Measurements from ENCODE around the gene ACOX1.
A peak's percentile ranks its signal among the peaks of the same experiment; 100 is the strongest.
"Not testable (repeated sequence)": the region's sequence is repeated elsewhere in the genome, so short reads cannot be mapped to it uniquely, and the experiment has no call there.

ACOX1 gene

DNA sequence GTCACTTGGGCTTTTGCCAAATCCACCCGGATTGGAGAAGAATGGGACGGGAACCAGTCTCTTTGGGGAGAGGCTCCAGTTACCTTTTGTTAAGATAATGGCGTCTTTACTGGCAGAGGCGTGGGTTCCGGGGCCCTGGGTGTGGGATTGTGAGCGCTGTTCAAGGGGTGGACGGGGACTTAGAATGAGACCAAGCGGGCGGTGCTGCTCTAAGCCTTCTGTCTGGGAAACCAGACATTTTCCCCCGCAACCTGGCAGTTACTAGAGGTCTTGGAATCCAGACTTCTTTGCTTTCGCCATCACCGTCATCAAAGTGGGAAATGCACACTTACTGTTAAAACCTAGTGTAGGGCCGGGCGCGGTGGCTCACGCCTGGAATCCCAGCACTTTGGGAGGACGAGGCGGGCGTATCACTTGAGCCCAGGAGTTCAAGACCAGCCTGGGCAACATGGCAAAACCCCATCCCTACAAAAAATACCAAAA, 780 bp upstream of the ACOX1 start:
- no peak for DNase-seq

DNA sequence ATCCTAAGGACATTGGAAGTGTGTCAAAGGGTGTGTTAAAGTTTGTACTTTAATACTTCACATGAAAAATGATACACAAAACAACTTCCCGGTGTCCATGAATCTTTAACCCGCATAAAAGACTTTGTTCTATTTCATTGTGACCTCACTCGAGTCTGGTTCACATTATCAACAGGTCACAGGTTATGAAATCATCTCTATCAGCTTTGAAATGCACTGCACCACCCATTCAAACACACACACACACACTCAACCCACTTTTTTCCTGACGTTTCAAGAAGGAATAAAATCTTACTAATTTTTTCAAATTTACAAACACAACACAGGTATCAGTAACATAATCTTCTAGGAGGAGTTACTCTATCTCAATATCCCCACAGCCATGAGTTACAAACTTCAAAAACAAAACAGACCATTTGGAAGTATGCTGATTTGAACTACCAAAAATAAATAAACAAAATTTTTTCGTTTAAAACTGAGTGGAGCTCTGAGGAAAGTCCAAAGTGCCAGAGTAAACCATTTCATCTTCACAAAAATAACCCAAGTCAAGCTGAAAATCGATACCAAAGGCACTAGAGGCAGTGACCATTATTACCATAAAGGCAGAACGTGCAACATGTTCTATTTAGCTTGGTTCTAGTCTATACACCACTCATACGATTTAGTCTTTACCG, 2.7 kb downstream of the ACOX1 start:
- DNase-seq, result no peak

DNA sequence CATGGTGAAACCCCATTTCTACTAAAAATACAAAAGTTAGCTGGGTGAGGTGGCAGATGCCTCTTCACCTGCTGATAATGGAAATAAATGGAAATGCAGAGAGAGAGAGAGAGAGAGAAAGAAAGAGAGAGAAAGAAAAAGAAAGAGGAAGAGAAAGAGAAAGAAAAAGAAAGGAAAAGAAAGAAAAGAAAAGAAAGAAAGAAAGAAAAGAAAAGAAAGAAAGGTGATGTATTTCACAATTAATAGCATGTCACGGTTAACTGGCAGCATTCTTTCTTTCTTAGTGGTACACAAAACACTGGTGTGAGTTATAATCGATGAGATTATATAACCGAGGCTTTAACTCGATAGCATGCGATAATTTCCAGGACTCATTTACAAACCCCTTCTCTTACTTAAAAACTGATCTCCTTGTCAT, 3.2 kb downstream of the ACOX1 start:
- DNase-seq, result no peak

DNA sequence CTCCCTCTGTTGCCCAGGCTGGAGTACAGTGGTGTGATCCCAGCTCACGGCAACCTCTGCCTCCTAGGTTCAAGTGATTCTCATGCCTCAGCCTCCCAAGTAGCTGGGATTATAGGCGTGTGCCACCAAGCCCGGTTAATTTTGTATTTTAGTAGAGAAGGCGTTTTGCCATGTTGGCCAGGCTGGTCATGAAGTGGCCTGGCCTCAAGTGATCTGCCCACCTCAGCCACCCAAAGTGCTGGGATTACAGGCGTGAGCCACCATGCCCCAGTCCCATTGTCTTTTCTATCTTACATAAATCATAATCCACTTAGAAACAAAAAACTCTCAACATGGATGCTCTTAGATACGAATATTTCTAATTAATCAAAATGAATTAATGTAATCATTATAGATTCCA, 3.8 kb downstream of the ACOX1 start:
- not testable (repeated sequence) for DNase-seq

DNA sequence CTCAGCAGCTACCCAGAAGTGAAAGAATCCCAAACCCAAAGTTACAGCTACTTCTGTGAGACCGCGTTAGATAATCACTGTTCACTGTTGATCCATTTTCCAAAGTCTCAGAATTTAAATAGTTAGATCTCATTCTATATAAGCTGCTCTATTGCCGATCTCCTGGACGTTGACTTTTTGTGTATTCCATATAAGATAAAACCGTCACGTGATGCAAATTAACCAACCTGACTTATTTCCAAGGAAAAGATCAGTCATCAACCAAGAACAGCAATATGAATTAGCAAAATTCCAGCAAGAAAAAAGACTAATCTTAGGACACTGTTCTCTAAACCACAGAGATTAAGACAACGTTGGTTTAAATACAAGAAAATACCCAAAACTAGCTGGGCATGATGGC, 8.3 kb downstream of the ACOX1 start:
- no peak for DNase-seq

DNA sequence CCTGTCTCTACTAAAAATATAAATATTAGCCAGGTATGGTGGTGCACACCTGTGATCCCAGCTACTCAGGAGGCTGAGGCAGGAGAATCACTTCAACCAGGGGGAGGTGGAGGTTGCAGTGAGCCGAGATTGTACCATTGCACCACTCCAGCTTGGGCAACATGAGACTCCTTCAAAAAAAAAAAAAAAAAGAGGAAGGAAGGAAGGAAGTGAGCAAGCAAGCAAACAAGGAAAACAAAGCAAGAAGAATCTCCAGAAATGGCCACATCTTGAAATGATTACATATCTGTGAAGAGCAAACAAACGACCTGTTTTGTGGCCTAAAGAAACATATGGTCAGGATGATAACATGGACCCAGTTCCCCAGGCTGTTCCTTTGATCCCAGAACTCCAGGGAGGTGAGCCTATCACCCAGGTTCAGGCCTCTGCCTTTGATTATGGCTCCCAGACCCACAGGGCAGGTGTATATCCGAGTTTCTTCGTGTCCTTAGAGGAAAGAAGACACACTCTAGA, 8.9 kb downstream of the ACOX1 start:
- no peak for DNase-seq

DNA sequence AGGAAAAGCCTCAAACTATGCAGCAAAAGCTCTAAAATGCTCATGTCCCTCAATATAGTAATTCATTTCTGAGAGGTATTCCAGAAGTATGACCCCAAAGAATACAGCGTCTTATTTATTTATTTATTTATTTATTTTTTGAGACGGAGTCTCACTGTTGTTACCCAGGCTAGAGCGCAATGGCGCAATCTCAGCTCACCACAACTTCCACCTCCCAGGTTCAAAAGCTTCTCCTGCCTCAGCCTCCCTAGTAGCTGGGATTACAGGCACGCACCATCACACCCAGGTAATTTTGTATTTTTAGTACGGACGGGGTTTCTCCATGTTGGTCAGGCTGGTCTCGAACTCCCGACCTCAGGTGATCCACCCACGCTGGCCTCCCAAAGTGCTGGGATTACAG, 9.9 kb downstream of the ACOX1 start:
- DNase-seq, result not testable (repeated sequence)

DNA sequence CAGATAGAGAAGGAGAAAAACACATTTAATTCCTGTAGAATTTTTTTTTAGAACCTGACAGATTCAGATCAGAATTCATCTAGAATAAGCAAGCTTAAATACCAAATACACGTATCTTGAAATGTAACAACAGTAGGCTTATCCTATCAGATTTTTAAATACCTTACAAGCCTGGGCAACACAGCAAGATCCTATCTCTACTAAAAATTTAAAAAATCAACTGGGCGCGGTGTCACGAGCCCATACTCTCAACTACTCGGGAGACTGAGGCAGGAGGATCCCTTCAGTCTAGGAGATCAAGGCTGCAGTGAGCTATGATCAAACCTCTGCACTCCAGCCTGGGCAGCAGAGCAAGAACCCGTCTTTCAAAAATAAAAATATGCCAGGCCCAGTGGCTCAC, 13.5 kb downstream of the ACOX1 start:
- DNase-seq, result no peak

DNA sequence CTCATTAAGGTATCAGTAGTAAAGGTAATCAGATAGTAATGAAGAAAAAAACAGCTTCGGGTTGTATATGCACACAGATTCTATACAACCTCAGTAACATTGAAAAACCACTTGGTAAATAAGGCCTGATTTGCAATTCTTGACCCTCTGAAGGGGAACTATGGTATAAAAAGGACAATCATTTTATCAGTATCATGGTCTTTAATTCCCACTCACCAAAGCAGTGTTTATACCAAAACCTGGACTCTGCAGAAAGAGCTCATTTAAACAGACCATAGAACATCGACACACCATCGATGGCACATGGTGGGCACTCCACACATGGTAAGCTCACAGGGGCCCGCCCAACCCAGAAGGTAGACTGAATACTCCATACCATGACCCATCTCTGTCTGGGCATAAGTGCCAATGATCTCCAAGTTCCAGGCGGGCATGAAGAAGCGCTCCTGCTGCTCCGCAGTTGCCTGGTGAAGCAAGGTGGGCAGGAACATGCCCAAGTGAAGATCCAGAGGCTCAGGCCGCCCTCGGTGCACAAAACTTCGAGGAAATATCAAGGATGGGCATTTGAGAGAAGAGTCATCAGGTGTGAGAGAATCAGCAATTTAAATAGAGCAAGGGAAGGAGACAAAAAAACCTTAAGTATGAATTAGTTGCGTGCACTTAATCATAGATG, 19.0 kb downstream of the ACOX1 start:
- DNase-seq, result no peak

DNA sequence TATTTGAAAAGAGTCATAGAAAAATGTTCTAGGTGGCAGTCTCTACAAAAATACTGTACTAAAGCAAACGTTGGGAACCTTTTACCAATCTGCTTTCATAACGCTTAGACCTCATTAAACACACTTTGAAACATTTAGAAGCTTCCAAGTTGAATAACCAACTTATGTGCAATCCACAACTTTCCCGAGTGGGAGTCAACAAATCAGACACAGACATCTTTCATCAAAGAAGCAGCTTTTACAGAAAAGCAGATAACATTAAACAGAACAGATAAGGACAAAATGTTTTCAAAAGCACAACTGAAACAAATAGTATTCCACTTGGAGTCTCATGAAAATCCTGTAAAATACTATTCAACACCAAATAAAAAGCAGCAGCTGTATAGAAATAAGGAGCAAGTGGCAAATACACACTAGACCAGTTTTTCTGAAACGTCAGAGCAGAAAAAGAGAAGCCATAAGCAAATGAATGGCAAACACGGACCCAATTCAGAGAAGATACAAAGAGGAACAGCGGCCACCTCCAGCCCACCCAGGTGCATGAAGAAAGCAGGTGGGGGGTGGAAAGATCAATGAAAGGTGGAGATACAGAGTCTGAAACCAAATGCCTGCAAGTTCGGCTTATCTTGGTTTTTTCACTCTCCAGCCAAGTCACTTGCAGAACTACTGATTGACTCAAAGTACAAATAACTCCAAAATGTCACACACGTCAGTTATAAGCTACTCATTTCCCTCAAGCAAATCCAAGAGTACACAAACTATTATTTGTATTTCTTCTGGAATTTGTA, 19.7 kb downstream of the ACOX1 start:
- no peak for DNase-seq

DNA sequence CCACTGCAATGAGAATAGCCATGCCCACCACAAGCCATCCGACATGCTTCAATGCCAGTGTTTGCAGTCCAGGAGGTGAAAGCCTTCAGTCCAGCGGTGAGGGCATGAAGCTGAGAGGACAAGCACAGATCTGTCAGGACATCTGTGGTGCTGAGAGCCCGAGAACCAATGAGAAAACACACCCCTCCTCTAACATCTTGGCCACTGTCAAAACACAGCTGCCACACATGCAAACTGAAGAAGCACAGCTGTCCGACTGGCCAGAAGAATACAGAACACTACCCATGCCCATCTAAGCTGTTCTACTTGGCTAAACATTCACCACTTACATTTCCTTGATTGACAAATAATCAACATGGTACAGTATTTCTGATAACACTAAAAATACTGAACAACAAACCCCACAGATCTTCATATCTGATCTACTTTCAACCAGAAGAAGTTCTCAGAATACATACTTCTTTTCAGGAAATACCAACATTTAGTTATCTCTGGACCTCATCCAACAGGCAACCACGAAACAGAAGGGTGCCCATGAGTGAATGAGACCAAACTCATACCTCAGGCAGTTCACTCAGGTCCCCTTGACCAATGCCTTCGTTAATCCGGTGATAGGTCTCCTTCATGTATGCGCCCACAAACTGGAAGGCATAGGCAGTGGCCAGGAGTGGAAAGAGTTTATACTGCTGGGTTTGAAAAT, 28.0 kb downstream of the ACOX1 start:
- no peak for DNase-seq

DNA sequence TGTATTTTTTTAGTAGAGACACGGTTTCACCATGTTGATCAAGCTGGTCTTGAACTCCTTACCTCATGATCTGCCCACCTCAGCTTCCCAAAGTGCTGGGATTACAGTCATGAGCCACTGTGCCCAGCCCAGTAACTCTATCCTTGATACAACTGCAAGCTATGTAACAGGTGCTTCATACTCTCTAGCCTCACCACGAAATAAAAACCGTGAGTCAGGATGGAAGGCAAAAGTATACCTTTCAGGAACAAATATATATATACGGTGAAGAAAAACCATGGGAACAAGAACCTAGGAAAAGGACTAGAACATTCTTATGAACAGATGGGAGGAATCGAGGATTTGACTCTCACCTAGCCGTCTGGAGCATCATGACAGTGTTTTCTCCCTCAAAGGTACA, 28.5 kb downstream of the ACOX1 start:
- DNase-seq, result no peak

DNA sequence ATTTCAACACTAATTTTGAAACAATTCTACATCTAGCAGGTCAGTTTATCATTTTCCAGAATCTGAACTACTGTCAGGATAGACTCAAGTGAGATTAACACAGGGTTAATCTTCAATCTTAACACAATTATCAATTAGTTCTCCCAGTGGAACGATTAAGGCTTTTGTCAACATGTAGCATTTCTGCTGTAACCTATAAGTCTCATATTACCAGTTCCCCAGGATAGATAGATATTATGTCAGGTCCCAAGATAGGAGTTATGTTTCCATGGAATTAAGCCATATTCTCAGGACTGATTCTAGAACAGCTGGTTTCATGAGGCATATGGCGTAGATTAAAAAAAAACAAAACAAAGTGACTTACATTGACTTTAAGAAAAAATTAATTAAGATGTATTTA, 33.8 kb downstream of the ACOX1 start:
- DNase-seq, result no peak

DNA sequence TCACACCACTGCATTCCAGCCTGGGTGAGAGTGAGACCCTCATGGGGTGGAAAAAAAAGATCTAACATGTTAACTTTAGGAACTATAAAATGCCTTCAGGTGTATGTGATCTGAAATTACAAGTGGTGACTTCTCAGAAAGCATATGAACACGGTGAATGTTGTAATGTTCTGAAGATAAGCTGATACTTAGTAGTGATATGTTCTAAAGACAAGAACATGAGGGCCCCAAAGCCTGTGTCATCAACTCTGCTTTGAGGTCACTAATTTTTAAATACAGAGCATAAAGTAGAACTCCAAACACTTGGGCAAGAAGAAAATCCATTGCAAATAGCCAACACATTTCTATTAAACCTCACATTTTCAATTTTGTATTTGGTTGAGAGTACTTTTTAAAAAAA, 35.5 kb downstream of the ACOX1 start:
- no peak for DNase-seq

DNA sequence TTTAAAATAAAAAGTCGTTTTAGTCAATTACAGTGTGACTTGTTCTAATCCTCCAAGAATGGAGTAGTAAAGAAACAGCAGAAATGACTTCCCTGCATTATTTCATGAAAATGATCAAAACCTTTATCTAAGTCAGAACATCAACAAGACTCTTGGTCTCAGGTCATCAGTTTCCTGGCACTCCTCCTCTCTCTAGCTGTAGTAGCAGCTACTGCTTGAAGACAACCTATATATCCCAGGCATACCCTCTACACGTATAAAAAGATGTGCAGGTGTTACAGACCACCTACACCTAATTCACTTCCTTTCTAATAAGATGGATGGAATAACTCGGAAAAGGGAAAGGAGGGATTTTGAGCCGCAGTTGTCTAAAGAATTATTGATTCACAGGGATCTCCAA, 36.5 kb downstream of the ACOX1 start:
- no peak for DNase-seq

DNA sequence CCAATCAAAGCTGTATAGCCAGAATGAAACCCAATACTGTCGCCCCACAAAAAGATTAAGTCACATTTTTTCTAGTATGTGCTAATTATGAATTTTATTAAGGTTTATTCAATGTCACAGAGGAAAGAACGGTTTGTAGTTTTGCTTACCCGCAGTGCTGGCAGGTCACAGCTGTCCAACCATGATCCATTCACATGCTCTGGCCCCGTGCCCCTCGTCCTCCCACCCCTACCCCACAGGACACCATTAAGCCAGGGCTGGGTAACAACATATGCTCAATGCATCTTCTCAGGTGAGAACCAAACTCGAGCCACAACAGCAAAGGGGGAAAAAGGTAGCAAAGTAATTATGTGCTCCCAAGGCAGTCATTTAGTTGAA, 37.5 kb downstream of the ACOX1 start:
- DNase-seq, result no peak

DNA sequence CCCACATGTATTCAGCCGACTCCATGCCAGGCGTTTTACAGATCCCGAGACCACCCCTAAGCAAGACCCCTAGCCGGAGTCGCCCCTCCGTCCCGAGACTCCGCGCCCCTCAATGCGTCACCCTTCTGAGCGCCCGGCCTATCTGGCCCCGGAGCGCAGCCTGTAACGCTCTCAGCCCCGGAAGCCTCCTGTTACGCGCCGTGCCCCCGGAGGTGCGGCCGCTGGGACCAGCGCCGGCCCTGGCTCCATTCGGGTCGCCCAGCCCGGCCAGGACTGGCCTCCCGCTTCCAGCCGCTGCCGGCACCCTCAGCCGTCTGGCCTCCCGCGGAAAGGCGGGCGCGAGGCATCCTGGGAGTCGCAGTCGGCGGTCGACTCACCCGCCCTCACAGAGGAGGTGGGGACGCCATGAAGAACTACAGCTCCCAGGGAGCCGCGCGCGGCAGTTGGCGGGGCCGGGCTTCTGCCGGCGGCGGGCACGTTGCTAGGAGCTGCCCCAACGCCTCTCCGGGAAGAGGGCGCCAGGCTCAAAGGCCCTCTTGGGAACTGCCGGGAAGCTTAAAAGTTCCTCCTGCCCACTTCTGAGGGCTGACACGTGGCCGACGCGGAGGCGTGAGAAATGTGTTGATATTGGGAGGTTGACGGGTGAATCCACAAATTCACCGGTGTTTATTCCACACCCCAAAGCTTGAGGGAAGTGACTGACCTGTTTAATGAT, 38.1 kb downstream of the ACOX1 start, which contains the start of gene FBF1:
TSS of gene FBF1 (minus strand) at position 316 of the 715 bp plus-strand sequence. CDS start 2,893 bp downstream, outside the sequence.
- peak; percentile 90 for DNase-seq

DNA sequence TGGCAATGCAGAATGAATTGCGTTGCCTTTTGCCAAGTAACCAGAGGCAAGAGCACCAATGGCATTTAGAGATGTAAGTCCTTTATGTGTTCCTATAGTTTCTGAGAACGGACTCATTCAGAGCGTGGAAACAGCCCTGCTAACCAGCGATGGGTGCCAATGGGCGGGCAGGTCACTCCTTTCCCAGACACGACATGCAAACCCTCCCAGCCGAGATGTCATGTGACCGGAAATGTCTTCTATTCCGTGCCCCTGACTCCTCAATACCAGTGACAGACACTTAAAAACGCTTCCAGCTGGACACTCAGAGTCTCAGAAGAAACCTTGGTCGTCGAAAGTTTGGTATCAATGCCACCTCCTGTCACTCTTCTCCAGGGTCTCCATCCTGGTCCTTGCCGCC, 41.3 kb downstream of the ACOX1 start:
- no peak for DNase-seq

DNA sequence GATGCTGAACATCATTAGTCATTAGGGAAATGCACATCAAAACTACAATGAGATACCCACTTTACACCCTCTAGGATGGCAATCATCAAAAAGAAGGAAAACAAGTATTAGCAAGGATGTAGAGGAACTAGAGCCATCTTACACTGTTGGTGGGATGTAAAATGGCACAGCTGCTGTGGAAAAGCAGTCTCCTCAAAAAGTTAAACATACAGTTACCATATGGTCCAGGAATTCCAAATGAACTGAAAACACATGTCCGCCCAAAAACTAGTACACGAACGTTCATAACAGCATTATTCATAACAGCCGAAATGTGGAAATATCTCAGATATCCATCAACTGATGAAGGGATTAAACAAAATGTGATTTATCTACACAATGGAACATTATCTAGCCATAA, 45.2 kb downstream of the ACOX1 start:
- no peak for DNase-seq

DNA sequence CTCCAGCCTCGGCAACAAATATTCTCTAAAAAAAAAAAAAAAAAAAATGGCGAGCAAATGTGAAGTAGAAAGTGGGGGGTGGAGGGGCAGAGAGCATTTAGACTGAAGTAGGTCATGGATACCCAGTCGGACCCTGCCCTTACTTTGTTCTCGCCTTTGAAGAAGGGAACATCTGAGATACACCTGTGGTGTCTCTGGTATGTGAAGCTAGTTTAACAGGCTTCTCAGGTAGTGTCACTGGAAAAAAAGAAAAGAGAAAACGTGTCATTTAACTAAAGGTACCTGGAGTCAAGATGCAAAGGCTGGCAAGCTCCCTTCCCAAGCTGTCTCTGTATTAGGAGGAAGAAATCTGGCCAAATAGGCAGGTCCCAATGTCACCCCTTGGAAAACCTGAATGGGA, 46.1 kb downstream of the ACOX1 start:
- no peak for DNase-seq

DNA sequence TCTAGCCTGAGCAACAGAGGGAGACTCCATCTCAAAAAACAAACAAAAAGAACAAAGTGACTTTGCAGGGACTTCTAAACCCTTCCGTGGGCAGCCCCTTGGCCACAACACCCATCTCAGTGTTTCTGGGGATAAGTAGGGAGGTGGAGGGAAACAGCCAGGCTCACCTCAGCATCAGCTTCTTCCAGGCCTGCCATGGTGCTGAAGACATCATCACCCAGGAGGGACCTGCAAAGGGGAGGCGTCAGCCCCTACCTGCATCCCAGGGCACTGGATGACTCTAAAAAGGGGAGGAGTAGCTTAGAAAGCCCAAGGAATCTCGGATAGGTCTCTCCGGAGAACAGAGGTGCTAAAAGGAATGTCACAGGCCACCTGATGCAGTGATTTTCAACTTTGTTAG, 47.9 kb downstream of the ACOX1 start:
- DNase-seq, result no peak

DNA sequence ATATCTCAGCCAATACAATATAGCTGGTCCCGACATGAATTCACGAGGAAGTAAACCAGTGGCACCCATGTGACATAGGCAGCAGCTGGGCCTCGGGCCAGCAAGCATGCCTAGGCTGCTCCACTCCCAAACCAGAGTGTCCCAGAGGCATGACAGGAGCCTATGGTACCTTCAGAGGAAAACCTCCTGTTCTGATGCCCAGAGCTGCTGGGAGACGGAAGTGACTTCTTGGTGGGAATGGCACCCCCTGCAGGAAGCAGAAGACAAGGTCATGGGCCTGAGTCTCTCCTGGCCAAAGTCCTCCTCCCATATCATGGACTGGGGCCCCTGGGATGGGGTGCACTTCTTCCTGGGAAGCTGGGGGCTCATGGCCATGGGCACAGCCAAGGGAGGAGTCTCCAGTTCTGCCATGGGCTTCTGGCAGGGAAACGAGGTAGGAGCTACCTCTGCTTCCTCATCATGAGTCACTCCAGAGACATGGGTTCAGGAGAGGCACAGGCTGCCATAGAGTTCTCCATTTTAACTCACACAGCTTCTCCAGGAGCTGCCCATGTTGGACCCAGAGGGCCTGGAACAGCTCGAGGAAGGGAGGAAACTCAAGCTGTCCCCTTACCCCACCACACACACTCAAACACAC, 51.6 kb downstream of the ACOX1 start:
- no peak for DNase-seq

Data from activated naive CD4-positive, alpha-beta T cell treated with Interleukin-2 at 50 U/mL for 16 hours (primary cell).